ENCODE data around the gene UPK1A.

GRCh38 chr19:35663981-35664380, 2.3 kb upstream of the UPK1A start:
- TF ChIP-seq POLR2AphosphoS5 (IDR thresholded peaks at IDR 0.05; ENCODE audit: low read depth, low read length) (no peak), REST (IDR thresholded peaks at IDR 0.05; ENCODE audit: insufficient read depth in 1 of 2, low read depth in 2 of 2, low read length in 2 of 2) (no peak), TAF1 (IDR thresholded peaks at IDR 0.05; ENCODE audit: borderline replicate concordance, insufficient read depth, low read length) (no peak)

Measured in PFSK-1 (cell line).